Muscle layer of colon (tissue), 2 donors: ENCODE data around the gene PDXP.
"Not testable (repeated sequence)": the region's sequence is repeated elsewhere in the genome, so short reads cannot be mapped to it uniquely, and the experiment has no call there.

Experiments used
- H3K27ac ChIP-seq: one replicate; pipeline ENCODE4 v1.7.0; 2013; ENCODE audit warnings: low read depth, mild to moderate bottlenecking, low read length, moderate library complexity
- H3K27me3 ChIP-seq, 2 donors: one replicate each; pipeline ENCODE4 v1.7.0; 2013; ENCODE audit warnings: low read length in 2 of 2, mild to moderate bottlenecking in 2 of 2; ENCODE audit not compliant: insufficient read depth in 2 of 2, control insufficient read depth in 1 of 2
- H3K36me3 ChIP-seq: one replicate; pipeline ENCODE4 v1.7.0; 2013; ENCODE audit warnings: mild to moderate bottlenecking, low read length; ENCODE audit not compliant: insufficient read depth
- H3K4me1 ChIP-seq: one replicate; pipeline ENCODE4 v1.7.0; 2013; ENCODE audit warnings: mild to moderate bottlenecking, low read length; ENCODE audit not compliant: insufficient read depth
- H3K4me3 ChIP-seq, 2 donors: one replicate each; pipeline ENCODE4 v1.7.0; 2013; ENCODE audit warnings: low read length in 2 of 2, low read depth in 1 of 2, mild to moderate bottlenecking in 1 of 2, moderate library complexity in 1 of 2
- H3K9ac ChIP-seq: one replicate; pipeline ENCODE4 v1.7.0; 2013; ENCODE audit warnings: low read length
- H3K9me3 ChIP-seq: one replicate; pipeline ENCODE4 v1.7.0; 2013; ENCODE audit warnings: mild to moderate bottlenecking, low read length
- donor health status: abdominal sarcoma.
- donor health status: Adenocarcinoma of cecum.

The PDXP gene, protein sequence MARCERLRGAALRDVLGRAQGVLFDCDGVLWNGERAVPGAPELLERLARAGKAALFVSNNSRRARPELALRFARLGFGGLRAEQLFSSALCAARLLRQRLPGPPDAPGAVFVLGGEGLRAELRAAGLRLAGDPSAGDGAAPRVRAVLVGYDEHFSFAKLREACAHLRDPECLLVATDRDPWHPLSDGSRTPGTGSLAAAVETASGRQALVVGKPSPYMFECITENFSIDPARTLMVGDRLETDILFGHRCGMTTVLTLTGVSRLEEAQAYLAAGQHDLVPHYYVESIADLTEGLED

DNA sequence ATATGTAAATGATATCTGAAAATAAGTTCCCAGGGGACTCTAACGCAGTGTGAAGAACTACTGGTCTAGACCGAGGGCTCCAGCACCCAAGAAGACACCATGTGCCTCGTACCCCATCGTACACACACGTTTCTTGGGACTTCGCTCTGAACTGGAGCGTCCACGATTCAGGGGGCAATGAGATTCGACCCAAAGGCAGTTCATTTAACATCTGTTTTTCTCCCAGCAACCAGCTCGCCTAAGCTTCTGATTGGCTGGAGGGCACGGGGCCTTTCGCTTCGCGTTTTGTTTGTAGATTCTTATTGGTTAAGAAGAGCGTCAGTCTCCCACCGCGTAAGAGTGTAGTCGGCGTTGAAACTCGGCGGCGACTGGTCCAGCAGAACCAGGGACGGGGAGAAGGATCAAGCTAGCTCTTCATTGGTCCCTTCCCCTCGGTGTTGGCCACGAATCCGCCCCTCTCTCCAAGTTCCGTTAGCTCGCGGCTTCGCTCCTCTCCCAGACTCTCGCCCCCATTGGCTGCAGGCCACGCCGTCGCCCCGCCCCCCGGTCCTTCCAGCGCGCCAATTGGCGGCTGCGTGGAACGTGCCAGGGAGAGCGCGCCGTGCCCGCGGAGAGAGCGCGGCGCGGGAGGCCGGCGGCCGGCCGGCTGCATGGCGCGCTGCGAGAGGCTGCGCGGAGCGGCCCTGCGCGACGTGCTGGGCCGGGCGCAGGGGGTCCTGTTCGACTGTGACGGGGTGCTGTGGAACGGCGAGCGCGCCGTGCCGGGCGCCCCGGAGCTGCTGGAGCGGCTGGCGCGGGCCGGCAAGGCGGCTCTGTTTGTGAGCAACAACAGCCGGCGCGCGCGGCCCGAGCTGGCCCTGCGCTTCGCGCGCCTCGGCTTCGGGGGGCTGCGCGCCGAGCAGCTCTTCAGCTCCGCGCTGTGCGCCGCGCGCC, at the start of gene PDXP:
Gene PDXP (plus strand): TSS at position 591 of the 933 bp plus-strand sequence. CDS start 60 bp downstream, at position 651.
- no peaks in the 10 kb centered on the region for H3K36me3 ChIP-seq
- H3K4me1 ChIP-seq, result peaks cover 36% of the 10 kb centered on the region
- no peaks in the 10 kb centered on the region for H3K27me3 ChIP-seq
- H3K9me3 ChIP-seq, result no peaks in the 10 kb centered on the region
- peak within 1 kb of the TSS; percentile 47 to 74 for H3K4me3 ChIP-seq
- peak within 1 kb of the TSS; percentile 10 for H3K9ac ChIP-seq
- H3K27ac ChIP-seq, result peak within 1 kb of the TSS; percentile 79

DNA sequence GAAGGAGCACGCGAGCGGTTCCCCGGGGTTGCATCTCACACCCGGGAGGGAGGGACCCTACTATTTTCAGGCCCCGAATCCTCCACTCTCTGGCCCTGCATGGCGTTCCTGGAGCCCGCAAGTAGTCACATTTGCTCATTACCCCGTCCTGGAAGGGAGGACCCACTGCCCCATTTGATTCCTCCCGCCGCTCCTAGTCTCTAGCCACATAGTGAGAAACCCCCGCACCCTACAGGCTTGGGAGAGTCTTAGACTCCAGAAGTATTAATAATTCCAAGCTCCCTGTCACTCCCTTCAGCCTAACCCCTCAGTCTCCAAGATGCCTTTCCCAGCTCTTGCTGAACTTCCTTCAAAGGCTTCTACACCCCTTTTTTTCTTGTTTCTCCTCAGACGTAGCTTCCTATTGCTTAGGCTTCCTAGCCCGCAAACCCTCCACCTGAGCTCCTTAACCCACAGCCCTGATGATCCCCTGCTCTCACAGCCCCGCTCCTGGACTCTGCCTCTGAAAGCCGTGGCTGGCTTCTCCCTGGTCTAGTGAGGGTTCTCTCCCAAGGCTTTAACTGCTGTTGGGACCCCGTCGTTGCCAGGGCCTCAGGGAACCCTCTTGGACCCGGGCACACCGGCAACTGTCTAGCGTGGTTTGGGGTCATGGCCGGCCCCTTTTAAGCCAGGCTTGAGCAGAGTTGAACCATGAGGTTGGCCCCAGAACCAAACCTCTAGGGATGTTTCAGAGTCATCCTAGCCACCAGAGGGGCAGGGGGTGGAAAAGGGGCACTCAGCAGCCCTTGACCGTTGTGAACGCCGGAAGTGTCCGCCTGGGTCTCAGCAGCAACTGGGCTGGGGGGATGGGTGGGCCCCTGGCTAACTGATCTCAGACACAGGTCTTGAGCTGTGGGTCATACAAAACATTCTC, 49.0 kb upstream of the PDXP start:
- Histone ChIP-seq H3K4me1 (peaks cover 50% of the 10 kb centered on the region), H3K27ac (peak overlapping the region; percentile 89), H3K27me3 (no peaks in the 10 kb centered on the region), H3K9ac (peak overlapping the region; percentile 57), H3K9me3 (no peaks in the 10 kb centered on the region), H3K4me3 (peak overlapping the region; percentile 62 to 81), H3K36me3 (peaks cover 5% of the 10 kb centered on the region)

DNA sequence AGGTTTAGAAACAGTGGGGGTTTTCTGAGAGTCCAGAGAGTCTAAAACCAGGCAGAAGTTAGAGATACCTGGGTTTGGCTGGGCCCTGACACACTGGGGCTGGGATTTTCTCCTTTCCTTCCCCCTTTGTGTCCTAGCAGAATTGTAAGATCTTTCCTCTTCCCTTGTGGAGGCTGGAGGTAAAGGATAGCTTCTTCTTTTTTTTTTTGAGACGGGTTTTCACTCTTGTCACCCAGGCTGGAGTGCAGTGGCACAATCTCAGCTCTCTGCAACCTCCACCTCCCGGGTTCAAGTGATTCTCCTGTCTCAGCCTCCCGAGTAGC, 48.4 kb upstream of the PDXP start:
- Histone ChIP-seq H3K4me3 (peak overlapping the region in 1 of 2 donors; percentile 81), H3K9ac (peak overlapping the region; percentile 57), H3K4me1 (peaks cover 50% of the 10 kb centered on the region), H3K27ac (peak overlapping the region; percentile 89)
- not testable (repeated sequence) for H3K27me3 ChIP-seq, H3K36me3 ChIP-seq, H3K9me3 ChIP-seq

DNA sequence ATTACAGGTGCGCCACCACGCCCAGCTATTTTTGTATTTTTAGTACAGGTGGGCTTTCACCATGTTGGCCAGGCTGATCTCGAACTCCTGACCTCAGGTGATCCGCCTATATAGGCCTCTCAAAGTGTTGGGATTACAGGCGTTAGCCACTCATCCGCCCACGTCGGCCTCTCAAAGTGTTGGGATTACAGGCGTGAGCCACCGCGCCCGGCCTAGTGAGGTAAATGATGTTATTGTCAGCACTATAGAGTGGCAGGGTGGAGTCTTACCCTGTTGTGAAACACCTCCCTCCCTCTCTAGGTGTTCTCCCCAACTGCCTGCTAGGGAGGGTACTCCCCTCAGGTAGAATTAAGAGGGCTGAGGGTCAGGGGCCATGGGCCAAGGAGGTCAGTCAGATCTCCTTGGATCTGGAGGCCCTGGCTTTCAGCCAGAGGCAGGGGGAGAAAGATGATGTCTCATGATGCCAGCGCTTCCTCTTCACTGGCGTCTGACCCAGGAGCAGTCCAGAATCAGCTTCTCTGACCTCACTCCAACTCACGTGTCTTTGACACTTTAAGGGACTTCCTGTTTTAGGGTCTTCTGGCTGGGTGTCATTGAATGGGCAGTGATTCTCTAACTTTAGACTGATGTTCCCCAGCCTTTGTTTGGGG, 47.9 kb upstream of the PDXP start:
- H3K27ac ChIP-seq, result no peak overlapping the region
- H3K4me1 ChIP-seq, result peaks cover 50% of the 10 kb centered on the region

DNA sequence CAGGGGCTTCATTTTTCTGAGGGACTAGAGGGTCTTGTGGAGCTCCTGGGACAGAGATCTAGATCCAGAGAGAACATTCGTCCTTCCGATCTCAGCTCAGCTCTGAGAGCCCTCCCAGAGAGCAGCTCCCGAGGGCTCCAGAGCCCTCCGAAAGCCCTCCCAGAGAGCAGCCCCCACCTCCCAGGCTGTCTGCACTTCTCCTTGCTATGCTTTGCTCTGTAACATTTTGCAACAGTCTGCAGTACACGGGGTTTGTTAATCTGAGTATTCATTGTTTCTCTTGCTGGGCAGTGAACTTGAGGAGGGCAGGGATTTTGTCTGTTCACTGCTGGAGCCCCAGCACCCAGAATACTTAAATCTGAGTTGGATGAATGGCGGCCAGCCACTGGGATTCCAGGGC, 47.3 kb upstream of the PDXP start:
- Histone ChIP-seq H3K9me3 (no peaks in the 10 kb centered on the region), H3K27me3 (no peaks in the 10 kb centered on the region), H3K36me3 (peaks cover 9% of the 10 kb centered on the region), H3K9ac (no peak overlapping the region), H3K4me3 (no peak overlapping the region), H3K27ac (no peak overlapping the region), H3K4me1 (peaks cover 50% of the 10 kb centered on the region)

More for the DNA sequence above, 47.9 kb upstream of the PDXP start:
- peak overlapping the region in 1 of 2 donors; percentile 81 for H3K4me3 ChIP-seq
- peaks cover 6% of the 10 kb centered on the region for H3K36me3 ChIP-seq
- H3K9ac ChIP-seq, result no peak overlapping the region
- no peaks in the 10 kb centered on the region for H3K9me3 ChIP-seq
- no peaks in the 10 kb centered on the region for H3K27me3 ChIP-seq

DNA sequence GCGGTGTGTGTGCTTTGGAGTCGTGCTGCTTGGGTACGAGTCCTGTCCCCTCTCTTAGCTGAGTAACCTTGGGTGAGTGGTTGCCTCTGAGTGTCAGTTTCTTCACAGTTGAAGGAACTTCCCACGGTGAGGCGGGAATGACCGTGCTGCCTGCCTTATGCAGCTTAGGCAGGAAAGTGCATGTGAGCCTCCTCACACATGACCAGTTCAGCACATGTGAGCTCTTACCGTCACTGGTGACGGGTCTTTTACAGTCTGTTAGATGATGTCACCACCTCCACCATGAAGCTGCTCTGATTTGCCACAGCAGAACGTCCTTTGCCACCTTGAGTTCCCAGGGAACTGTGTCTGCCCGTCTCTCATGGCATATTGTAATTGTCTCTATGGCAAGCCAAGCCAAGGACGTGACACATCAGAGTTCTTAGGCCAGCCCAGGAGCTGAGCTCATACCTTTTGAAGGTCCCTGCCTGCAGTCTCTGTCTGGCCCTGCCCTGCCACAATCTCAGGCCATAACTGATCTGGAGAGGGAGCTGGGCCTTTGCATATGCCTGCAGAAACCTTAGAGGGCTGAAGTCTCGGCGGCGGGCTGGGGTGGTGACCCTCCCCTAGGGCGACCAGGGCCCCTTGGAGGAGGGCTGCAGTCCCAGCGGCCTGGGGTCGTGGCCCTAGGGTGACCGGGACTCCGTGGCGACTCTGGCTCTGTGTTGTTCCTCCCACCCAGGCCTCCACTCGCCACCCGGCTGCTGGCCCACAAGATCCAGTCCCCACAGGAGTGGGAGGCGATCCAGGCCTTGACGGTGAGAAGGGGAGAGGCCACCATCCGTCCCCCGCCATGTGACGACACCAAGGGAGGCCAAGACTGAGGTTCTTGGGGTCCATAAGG, 42.1 kb upstream of the PDXP start:
- H3K9me3 ChIP-seq, result no peaks in the 10 kb centered on the region
- no peak overlapping the region for H3K9ac ChIP-seq
- H3K27ac ChIP-seq, result no peak overlapping the region
- peaks cover 18% of the 10 kb centered on the region for H3K4me1 ChIP-seq
- peaks cover 49% of the 10 kb centered on the region for H3K36me3 ChIP-seq
- no peak overlapping the region for H3K4me3 ChIP-seq
- no peaks in the 10 kb centered on the region for H3K27me3 ChIP-seq

DNA sequence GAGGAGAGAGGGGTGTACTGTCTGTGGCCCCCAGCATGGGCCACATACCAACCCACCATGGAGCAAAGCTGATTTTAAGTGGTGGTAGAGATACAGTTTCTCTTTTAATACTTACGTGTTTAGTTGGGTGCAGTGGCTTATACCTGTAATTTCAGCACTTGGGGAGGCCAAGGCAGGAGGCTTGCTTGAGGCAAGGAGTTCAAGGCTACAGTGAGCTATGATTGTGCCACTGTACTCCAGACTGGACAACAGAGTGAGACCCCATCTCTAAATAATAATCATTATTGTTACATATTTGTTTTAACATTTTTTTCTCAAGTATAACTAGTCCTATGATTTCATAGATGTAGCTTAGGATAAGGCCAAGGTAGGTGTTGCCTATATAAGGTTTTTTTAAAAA, 41.1 kb upstream of the PDXP start:
- Histone ChIP-seq H3K4me3 (no peak overlapping the region), H3K27ac (no peak overlapping the region), H3K9ac (no peak overlapping the region), H3K27me3 (no peaks in the 10 kb centered on the region), H3K36me3 (peaks cover 49% of the 10 kb centered on the region), H3K9me3 (no peaks in the 10 kb centered on the region), H3K4me1 (peaks cover 17% of the 10 kb centered on the region)

DNA sequence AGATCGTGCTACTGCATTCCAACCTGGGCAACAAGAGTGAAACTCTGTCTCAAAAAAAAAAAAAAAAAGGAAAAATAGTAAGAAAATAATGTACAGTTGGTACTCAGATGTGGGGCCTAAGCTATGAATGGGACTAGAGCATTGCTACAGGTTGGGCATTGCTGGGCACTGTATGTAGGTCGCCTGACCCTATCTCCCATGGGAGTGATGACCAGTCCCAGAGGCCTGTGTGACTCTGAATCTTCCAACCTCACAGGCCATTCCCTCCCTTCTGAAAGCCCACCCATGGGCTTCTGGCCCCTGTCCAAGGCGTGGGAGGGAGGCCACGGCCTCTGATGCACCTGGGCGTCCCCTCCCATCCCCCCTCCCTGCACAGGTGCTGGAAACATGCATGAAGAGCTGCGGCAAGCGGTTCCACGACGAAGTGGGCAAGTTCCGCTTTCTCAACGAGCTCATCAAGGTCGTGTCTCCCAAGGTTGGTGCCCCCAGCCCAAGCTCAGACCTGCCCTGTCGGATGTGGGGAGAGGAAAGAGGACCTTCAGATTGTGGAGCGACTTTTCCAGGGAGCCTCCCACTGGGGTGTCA, 40.4 kb upstream of the PDXP start:
- no peaks in the 10 kb centered on the region for H3K27me3 ChIP-seq
- H3K4me3 ChIP-seq, result no peak overlapping the region
- no peaks in the 10 kb centered on the region for H3K9me3 ChIP-seq
- H3K27ac ChIP-seq, result no peak overlapping the region
- H3K4me1 ChIP-seq, result peaks cover 12% of the 10 kb centered on the region
- H3K9ac ChIP-seq, result no peak overlapping the region
- peaks cover 55% of the 10 kb centered on the region for H3K36me3 ChIP-seq

DNA sequence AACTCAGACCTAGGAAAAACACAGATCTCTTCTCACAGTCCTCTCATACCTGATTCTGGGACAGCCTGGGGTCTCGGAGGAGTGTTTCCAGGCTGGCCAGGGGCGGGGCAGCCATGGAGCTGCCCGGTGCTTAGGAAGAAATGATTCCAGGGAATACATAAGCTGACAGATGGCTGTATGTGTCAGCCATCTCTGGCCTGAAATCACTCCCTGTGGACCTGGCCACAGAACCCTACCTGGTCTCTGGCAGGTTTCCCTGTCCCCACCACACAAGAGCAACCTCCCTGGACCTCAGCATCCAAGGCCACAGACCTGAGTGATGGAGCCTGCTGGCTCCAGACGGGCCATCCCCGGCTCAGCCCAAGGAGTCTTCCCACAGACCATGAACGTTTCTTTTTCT, 39.8 kb upstream of the PDXP start:
- H3K27me3 ChIP-seq, result no peaks in the 10 kb centered on the region
- H3K27ac ChIP-seq, result no peak overlapping the region
- H3K9ac ChIP-seq, result no peak overlapping the region
- H3K4me3 ChIP-seq, result no peak overlapping the region
- no peaks in the 10 kb centered on the region for H3K9me3 ChIP-seq
- peaks cover 9% of the 10 kb centered on the region for H3K4me1 ChIP-seq
- peaks cover 56% of the 10 kb centered on the region for H3K36me3 ChIP-seq

DNA sequence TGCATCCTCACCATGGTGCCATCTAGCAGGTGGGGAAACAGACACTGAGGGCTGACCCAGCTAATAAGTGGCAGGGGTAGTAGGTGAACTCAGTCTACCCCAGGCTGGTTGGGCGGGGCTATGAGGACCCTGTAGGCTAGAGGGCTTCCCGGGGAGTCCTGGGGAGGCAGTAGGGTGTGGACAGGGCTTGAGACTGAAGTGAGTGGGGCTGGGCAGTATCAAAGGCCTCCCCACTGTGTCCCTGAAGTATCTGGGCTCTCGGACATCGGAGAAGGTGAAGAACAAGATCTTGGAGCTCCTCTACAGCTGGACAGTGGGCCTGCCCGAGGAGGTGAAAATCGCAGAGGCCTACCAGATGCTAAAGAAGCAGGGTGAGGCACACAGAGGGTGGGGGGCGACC, 38.5 kb upstream of the PDXP start:
- Histone ChIP-seq H3K36me3 (peaks cover 50% of the 10 kb centered on the region), H3K9ac (no peak overlapping the region), H3K27me3 (no peaks in the 10 kb centered on the region), H3K4me1 (peaks cover 13% of the 10 kb centered on the region), H3K27ac (no peak overlapping the region), H3K9me3 (no peaks in the 10 kb centered on the region), H3K4me3 (no peak overlapping the region)
